ENCODE data around the gene TMEM132D.

DNA sequence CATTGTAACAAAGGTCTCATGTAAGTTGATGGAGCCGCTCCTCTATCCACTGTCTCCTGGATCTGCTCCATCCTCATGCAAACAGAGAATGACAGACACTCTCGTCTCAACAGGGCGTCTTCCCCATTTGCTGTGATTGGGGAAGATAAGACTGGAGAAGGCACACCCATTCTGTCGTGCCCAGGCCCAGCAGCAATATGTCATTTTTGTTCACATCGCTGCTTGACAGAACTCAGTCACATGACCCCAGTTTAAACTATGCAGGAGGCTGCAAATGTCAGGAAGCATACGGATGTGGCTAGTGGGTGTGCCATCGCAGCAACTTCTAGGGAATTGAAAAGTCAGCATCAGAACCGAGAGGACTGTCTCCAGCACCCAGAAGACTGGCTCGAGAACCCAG, 290.5 kb downstream of the TMEM132D start:
- TF ChIP-seq CTCF (IDR thresholded peaks at IDR 0.05; ENCODE audit: poor library complexity) (no peak), EZH2 (IDR thresholded peaks at IDR 0.05; ENCODE audit: borderline replicate concordance) (no peak), EZH2phosphoT487 (IDR thresholded peaks at IDR 0.05; ENCODE audit: low read depth, severe bottlenecking, unreplicated experiment) (no peak)
